Sigmoid colon (tissue), 4 donors: ENCODE data around the gene TIAM1.

Experiments used
- EP300 ChIP-seq, 4 donors: sonication (generic); formaldehyde crosslinking; IDR thresholded peaks; one replicate each; pipeline ENCODE4 v1.6.1; 2017; ENCODE audit warnings: antibody characterized with exemption in 4 of 4
- POLR2A ChIP-seq, 2 donors: fragments of 450-650 bp; IDR thresholded peaks; one replicate each; pipeline ENCODE4 v1.6.1; 2016; ENCODE audit warnings: antibody characterized with exemption in 2 of 2, mild to moderate bottlenecking in 2 of 2, moderate library complexity in 2 of 2
- POLR2AphosphoS5 ChIP-seq, 4 donors: sonication (generic); formaldehyde crosslinking; IDR thresholded peaks; one replicate each; pipeline ENCODE4 v1.6.1; 2017; ENCODE audit warnings: antibody characterized with exemption in 4 of 4
- TF ChIP-seq, protein P1 (sequence below), 4 experiments: fragments of 450-650 bp in 3 of 4; fragments of 200-600 bp in 1 of 4; IDR thresholded peaks; one replicate each; pipeline ENCODE4 v1.5.1; 2016 to 2019; ENCODE audit warnings: antibody characterized with exemption in 4 of 4, mild to moderate bottlenecking in 3 of 4, moderate library complexity in 2 of 4

DNA sequence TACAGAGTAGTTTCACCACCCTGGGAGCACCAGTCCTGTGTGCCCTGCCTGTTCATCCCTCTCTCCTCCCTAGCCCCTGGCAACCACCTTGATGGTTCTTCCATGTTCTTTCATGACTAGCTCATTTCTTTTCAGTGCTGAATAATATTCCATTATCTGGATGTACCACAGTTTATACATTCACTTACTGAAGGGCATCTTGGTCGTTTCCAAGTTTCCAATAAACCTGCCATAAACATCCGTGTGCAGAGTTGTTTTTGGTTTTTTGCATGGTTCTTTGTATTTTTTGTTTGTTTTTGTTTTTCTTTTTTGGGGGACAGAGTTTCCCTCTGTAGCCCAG is 13.9 kb downstream of the TIAM1 start:
- TF ChIP-seq, protein P1, sequence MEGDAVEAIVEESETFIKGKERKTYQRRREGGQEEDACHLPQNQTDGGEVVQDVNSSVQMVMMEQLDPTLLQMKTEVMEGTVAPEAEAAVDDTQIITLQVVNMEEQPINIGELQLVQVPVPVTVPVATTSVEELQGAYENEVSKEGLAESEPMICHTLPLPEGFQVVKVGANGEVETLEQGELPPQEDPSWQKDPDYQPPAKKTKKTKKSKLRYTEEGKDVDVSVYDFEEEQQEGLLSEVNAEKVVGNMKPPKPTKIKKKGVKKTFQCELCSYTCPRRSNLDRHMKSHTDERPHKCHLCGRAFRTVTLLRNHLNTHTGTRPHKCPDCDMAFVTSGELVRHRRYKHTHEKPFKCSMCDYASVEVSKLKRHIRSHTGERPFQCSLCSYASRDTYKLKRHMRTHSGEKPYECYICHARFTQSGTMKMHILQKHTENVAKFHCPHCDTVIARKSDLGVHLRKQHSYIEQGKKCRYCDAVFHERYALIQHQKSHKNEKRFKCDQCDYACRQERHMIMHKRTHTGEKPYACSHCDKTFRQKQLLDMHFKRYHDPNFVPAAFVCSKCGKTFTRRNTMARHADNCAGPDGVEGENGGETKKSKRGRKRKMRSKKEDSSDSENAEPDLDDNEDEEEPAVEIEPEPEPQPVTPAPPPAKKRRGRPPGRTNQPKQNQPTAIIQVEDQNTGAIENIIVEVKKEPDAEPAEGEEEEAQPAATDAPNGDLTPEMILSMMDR (IDR thresholded peaks at IDR 0.05): no peak
- TF ChIP-seq POLR2A (IDR thresholded peaks at IDR 0.05) (no peak), EP300 (IDR thresholded peaks at IDR 0.05) (no peak), POLR2AphosphoS5 (IDR thresholded peaks at IDR 0.05) (no peak)
